ENCODE results near the gene DPP4. TPM values are rescaled to one million over a fixed set of nuclear protein-coding genes. Genes with fewer than 3 reads are reported as not detected.

The DPP4 gene
- total RNA-seq, result 20.2 and 20.3 TPM in 2 replicates

DNA sequence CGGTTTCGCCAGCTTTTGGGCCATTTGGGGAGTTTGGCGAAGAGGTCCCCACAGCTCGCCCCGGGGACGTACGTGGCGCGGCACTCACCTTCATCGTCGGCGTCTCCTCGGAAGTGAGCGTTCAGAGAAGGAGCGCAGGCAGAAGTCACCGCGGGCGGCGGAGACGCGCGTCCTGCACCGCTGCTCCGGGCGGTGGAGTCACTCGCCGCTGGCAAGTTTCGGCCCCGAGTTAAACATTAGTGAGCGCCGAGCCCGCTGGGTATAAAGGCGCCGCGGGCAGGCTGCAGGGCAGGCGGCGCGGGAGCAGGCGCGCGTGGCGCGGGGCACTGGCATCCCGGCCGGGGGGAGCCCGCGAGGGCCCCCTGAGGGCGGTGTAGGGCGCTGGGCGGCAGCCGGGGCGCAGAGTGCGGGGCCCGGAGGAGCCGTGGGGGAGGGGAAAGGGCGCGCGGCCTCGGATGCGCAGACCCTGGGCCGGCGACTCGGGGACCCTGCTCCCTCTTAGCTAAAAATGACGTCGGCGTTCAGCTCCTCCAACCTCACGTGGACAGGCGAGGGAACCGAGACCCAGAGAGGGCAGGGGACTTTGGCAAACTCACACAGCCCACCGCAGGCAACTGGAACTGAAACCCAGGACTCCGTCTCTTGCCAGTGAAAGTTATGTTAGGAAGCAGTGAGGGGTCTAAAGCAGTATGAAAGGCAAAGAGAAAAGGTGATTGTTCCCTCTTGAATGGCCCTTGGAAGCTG, at the start of gene DPP4:
TSS of gene DPP4 (minus strand) at position 328 of the 744 bp plus-strand sequence. CDS start at position 94, 234 bp downstream.

Other genes with a start within 250 kb of the DPP4 start
- not detected in 2 replicates for gene GCG, start 78.0 kb upstream of the DPP4 start, total RNA-seq
- gene FAP, start 169.2 kb upstream of the DPP4 start, total RNA-seq, result 12.9 and 16.5 TPM in 2 replicates
- gene IFIH1, start 244.5 kb upstream of the DPP4 start, total RNA-seq, result 24.5 and 26.0 TPM in 2 replicates